Measurements from ENCODE around the gene HNRNPH1.
"Not testable (repeated sequence)": the region's sequence is repeated elsewhere in the genome, so short reads cannot be mapped to it uniquely, and the experiment has no call there.

HNRNPH1 gene, protein sequence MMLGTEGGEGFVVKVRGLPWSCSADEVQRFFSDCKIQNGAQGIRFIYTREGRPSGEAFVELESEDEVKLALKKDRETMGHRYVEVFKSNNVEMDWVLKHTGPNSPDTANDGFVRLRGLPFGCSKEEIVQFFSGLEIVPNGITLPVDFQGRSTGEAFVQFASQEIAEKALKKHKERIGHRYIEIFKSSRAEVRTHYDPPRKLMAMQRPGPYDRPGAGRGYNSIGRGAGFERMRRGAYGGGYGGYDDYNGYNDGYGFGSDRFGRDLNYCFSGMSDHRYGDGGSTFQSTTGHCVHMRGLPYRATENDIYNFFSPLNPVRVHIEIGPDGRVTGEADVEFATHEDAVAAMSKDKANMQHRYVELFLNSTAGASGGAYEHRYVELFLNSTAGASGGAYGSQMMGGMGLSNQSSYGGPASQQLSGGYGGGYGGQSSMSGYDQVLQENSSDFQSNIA

DNA sequence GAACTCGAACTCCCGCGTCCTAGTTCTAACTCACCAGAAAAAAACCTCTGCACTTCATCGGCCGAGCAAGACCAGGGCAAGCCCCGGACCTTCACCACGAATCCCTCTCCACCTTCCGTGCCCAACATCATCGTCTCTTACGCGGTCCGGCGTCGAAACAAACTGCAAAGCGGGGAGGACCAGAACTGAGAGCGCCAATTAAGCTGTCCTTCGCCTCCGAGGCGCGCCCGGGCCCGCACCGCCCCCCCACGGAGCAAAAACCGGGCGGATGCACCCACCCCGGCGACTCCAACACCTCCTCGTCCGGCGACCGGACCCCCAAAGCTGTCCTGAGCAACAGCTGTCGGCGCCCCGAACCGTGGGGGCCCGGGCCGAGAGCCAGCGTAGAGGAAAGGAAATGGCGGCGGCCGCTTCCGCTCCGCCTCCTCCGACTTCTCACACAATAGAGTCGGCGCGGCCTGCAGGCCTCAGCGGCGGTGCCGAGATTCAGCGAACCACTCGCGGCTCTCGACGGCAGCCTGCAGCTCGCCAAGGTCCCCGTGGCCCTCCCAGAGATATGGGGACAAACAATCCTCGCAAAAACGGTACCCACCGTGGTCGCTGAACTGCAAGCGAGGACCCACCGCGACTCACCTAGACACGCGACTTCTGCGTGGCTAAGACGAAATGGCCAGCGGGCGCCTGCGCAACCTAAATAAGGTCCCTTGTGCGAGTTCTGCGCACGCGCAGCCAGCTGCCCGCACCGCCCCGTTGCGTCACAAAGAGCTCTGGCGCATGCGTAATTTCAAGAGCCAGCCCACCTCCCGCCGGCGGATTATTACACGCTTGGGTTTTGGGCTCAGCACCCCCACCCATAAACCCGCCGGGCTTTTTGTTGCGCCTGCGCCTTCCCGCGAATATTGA lies at the start of gene HNRNPH1:
Gene HNRNPH1, minus strand, starts transcription at position 669 of the 903 bp plus-strand sequence. Its CDS starts 538 bp downstream, at position 131.
- DNase-seq (ENCODE audit: insufficient read length, low spot score) (peak; percentile 94), FAIRE-seq (peak; percentile 93)

DNA sequence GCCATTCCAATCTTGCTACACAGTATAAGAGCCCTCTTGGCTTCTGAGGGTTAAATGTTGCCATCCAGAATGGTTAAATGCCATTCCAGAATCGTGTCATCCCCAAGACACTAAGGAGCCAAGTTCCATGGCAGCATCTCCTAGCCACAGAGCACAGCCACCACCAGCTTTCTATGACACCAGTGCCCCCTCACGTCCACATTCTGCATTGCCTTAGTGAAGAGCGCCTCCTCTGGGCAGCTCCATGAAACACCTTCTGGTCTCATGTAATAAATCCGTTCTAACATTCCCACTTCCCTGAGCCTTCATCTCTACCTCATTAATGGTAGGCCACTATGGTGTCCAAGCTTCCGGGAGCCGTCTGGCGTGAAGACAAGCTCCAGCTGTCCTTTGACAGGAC lies 44.9 kb upstream of the HNRNPH1 start:
- FAIRE-seq (no peak), DNase-seq (ENCODE audit: insufficient read length, low spot score) (no peak)

DNA sequence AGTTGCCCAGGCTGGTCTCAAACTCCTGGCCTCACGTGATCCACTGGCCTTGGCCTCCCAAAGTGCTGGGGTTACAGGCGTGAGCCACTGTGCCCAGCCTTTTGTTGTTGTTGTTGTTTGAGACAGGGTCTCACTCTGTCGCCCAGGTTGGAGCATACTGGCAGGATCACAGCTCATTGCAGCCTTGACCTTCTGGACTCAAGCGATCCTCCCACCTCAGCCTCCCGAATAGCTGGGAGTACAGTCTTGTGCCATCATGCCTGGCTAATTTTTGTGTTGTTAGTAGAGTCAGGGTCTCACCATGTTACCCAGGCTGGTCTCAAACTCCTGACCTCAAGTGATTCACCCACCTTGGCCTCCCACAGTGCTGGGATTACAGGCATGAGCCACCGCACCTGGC lies 38.2 kb upstream of the HNRNPH1 start:
- FAIRE-seq; DNase-seq (ENCODE audit: insufficient read length, low spot score): not testable (repeated sequence)

DNA sequence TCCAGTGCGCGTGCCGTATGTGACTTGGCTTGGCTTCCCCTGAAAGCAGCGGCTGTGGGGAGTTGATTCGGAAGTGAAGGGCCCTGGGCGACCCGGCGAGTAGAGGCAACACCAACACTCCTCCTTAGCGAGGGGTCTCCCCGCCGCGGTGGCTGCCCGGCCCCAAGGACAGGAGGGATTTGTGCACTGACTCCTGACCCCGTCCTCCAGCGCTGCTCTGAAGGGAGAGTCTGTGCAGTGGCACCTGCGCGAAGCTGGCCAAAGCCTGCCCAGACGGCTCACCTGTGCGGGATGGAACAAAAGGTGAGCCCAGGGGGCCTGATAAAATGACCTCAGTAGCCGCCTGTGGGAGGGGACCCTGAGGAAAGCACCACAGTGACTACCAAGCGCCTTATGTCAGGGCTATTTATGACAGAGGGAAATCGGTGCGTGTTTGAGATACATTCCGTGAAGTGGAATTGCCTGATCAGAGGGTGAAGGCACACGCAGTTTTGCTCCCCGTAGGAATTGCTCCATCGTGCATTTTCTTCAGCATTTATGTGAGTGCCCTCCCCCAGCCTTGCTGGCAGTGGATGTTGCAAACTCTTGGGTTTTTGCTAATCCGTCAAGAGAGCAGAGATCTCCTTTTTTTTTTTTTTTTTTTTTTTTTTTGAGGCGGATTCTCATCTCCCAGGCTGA lies 34.8 kb upstream of the HNRNPH1 start:
- DNase-seq (ENCODE audit: insufficient read length, low spot score); FAIRE-seq: not testable (repeated sequence)

DNA sequence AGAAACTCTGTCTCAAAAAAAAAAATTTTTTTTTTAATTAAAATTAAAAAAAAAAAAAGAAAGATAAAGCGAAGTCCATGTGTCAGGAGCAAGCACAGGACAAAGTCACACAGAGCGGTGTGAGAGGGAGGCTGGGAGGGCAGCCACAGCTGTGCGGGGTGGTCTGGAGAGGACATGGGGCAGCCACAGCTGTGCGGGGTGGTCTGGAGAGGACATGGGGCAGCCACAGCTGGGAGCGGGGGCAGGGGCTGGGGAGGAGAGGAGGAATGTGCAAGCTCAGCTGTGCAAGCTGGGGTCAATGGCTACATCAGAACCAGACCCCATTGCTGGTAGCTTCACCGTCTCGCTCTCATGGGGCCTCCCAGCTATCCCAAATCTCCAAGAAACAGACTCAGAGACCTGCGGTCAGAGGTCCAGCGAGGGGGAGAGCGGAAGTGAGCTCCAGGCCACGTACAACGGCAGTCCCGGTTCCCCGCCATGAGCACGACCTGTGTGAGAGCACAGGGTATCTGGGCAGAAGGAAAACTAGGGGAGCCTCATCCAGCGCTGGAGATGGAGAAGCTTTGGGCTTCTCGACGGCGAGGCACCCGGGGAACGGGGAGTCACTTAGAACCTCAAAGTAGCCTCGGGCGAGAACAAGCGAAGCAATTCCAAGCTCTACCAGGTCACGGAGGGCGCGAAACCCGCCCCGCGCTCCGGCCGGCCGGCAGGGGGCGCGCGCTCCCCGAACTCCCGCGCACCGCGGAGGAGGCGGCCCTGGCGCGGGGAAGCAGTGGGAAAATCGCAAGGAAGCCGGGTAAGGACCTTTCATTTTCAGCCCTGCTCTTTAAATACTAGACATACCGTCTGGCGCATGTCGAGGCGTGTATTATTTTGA lies 34.1 kb upstream of the HNRNPH1 start:
- not testable (repeated sequence) for DNase-seq (ENCODE audit: insufficient read length, low spot score)
- FAIRE-seq: peak; percentile 93

DNA sequence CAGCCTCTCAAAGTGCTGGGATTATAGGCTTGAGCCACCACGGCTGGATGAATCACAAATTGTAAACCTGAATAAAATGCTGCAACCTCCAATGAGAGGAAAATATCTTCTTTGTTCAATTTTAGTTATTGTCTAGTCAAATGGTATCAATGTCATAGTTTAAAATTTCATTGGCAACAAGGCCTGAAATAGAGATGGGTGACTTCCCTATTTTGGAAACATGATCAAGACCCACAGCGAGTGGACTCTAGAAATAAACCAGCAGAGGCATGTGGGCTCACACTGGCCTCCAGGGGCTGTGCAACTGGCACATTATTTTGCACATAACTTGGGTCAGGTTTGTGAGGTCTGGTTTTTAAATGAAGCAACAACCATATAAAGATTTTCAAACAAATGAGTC lies 29.7 kb upstream of the HNRNPH1 start:
- not testable (repeated sequence) for DNase-seq (ENCODE audit: insufficient read length, low spot score); FAIRE-seq

DNA sequence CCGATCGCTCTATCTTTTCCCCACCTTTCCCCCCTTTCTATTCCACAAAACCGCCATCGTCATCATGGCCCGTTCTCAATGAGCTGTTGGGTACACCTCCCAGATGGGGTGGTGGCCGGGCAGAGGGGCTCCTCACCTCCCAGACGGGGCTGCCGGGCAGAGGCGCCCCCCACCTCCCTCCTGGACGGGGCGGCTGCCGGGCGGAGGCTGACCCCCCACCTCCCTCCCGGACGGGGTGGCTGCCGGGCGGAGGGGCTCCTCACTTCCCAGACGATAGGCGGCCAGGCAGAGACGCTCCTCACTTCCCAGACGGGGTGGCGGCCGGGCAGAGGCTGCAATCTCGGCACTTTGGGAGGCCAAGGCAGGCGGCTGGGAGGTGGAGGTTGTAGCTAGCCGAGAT lies 26.8 kb upstream of the HNRNPH1 start:
- DNase-seq (ENCODE audit: insufficient read length, low spot score); FAIRE-seq: not testable (repeated sequence)

DNA sequence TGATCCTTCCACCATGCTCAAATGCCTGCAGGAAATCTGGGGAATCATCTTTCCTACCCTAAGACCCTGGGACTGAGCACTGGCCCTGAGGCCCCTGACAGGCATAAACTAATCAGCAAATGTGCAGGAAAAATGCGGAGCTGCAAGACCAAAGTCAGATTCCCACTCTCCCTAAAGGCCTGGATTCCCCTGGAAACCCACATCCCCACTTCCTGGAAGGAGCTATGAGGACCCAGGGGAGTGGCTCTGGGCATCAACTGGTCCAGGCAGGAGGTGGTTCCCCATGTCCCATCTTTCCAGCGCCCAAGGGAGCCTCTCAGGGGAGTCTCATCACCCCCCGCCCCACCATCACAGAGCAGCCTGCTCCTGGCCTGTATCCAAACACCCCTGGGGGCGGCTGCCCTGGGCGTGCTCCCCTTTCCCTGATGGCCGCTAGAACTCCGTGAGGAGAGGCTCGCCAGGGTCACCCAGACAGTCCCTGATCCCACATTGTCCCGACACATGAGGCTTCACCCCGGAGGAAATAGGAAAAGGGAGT lies 25.8 kb upstream of the HNRNPH1 start:
- not testable (repeated sequence) for FAIRE-seq; DNase-seq (ENCODE audit: insufficient read length, low spot score)

DNA sequence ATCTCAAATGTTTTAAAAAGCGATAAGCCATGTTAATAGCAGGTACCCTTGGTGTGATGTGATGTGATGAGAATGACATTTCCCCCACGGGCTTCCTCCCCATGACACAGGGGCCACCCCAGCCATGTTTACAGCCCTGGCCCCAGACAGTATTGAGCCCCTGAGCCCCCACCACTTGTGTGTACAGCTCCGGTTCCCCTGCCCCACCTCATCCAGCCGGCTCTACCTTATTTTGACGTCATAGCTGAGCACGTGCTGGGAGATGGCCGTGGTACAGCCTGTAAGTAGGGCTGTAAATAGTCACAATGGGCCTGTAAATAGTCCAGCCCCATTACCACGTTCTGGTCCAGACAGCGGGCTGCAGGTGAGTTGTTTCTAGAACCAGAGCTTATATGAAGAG lies 24.9 kb upstream of the HNRNPH1 start:
- FAIRE-seq (no peak), DNase-seq (ENCODE audit: insufficient read length, low spot score) (no peak)

DNA sequence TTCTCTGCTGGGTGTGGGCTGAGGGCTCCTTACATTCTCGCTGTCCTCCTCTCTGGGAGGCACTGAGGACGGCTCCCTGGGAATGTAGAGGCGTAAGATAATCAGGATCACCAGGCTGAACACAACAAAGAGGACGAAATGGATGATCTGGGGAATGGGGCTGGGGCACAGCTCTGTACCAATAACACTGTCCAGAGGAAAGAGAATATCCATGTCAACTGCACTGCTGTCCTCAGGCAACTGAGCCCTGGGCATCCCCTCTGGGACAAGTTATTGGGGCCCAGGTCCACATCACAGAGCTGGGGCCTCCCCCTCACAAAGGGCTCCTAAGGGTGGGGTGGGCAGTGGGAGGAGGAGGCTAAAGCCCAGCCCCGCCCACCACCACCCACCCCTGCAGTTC lies 21.3 kb upstream of the HNRNPH1 start:
- not testable (repeated sequence) for FAIRE-seq

DNA sequence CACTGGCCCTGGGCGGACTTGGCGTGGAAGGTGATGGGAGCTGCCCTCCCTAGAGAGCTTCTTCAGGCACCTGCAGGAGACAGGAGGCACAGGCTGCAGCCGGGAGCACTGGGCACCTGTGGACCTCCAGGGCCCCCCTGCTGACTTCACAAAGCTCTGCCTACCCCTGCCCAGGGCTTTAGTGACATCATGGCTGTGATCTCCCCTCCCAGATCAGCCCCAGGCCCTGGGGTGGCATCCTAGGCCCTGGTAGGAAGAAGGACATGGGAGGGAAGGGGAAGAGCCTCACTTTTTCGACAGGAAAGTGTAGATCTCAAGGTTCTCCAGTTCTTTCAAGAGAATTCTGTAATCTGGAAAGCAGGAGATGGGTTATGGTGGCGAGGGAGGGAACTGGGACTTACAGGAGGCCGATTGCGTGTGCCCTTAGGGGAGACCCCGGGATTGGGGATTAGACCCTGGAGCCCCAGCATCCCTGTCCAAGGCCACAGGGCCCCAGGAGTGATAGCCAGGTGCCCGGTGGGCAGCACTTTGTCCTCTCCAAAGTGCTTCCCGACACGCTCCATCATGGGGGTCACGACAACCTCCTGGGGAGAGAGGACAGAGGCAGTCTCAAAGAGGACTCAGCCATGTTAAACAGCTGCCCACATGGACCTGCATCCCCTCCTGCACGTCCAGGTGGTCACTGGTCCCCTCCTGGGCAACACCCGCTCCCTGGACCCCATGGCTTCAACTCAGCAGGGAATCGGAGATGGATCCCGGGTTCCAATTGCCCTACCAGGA lies 19.9 kb upstream of the HNRNPH1 start:
- not testable (repeated sequence) for DNase-seq (ENCODE audit: insufficient read length, low spot score); FAIRE-seq

More for the DNA sequence above, 21.3 kb upstream of the HNRNPH1 start:
- not testable (repeated sequence) for DNase-seq (ENCODE audit: insufficient read length, low spot score)

DNA sequence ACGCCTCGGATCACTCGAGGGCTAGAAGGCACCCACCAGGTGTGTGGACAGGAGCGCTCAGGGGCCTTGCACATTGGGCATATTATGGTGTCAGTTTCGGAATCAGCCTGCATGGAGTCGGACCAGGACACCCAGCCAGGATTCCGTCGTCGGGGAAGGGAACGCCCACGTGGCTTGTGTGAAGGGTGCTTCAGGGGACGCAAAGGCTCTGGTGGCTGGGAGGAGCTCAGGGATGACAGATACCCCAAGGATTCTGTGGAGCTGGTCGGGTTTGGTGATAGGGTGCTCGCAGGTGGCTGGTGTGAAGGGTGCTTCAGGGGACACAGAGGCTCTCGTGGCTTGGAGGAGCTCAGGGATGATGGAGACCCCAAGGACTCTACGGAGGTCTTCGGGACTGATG lies 19.2 kb upstream of the HNRNPH1 start:
- DNase-seq (ENCODE audit: insufficient read length, low spot score); FAIRE-seq: not testable (repeated sequence)

DNA sequence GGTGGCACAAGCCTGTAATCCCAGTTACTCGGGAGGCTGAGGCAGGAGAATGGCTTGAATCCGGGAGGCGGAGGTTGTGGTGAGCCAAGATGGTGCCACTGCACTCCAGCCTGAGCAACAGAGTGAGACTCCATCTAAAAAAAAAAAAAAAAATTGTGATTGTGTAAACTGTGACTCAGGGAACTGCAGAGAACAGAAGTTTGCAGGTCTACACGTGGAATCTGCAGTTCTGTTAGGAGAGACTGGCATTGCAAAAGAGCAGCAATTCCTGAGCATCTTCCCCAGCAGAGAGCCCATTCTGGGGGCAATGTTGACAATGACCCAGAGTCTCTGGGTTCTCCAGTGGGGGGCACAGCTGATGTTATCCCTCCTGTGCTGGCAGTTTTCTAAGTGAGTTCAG lies 18.3 kb upstream of the HNRNPH1 start:
- not testable (repeated sequence) for DNase-seq (ENCODE audit: insufficient read length, low spot score); FAIRE-seq

DNA sequence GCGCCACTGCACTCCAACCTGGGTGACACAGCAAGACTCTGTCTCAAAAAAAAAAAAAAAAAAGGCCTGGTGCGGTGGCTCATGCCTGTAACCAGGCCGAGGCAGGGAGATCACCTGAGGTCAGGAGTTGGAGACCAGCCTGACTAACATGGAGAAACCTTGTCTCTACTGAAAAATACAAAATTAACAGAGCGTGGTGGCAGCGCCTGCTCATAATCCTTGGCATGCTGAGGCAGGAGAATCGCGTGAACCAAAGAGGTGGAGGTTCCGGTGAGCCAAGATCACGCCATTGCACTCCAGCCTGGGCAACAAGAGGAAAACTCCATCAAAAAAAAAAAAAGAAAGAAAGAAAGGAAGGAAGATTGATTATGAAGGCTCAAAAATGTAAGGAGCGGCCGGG lies 15.8 kb upstream of the HNRNPH1 start:
- DNase-seq (ENCODE audit: insufficient read length, low spot score); FAIRE-seq: not testable (repeated sequence)

DNA sequence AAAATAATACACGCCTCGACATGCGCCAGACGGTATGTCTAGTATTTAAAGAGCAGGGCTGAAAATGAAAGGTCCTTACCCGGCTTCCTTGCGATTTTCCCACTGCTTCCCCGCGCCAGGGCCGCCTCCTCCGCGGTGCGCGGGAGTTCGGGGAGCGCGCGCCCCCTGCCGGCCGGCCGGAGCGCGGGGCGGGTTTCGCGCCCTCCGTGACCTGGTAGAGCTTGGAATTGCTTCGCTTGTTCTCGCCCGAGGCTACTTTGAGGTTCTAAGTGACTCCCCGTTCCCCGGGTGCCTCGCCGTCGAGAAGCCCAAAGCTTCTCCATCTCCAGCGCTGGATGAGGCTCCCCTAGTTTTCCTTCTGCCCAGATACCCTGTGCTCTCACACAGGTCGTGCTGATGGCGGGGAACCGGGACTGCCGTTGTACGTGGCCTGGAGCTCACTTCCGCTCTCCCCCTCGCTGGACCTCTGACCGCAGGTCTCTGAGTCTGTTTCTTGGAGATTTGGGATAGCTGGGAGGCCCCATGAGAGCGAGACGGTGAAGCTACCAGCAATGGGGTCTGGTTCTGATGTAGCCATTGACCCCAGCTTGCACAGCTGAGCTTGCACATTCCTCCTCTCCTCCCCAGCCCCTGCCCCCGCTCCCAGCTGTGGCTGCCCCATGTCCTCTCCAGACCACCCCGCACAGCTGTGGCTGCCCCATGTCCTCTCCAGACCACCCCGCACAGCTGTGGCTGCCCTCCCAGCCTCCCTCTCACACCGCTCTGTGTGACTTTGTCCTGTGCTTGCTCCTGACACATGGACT lies 11.1 kb upstream of the HNRNPH1 start:
- not testable (repeated sequence) for DNase-seq (ENCODE audit: insufficient read length, low spot score)
- peak; percentile 88 for FAIRE-seq

DNA sequence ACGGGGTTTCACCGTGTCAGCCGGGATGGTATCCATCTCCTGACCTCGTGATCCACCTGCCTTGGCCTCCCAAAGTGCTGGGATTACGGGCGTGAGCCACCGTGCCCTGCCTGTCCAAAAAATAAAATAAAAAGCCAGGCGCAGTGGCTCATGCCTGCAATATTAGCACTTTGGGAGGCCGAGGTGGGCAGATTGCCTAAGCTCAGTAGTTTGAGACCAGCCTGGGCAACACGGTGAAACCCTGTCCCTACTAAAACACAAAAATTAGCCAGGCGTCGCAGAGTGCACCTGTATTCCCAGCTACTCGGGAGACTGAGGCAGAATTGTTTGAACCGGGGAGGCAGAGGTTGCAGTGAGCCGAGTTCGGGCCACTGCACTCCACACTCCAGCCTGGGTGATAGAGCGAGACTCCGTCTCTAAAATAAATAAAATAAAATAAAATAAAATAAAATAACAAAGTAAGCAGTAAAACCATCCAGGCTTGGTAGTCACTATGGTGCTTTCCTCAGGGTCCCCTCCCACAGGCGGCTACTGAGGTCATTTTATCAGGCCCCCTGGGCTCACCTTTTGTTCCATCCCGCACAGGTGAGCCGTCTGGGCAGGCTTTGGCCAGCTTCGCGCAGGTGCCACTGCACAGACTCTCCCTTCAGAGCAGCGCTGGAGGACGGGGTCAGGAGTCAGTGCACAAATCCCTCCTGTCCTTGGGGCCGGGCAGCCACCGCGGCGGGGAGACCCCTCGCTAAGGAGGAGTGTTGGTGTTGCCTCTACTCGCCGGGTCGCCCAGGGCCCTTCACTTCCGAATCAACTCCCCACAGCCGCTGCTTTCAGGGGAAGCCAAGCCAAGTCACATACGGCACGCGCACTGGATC lies 10.3 kb upstream of the HNRNPH1 start:
- not testable (repeated sequence) for FAIRE-seq; DNase-seq (ENCODE audit: insufficient read length, low spot score)

DNA sequence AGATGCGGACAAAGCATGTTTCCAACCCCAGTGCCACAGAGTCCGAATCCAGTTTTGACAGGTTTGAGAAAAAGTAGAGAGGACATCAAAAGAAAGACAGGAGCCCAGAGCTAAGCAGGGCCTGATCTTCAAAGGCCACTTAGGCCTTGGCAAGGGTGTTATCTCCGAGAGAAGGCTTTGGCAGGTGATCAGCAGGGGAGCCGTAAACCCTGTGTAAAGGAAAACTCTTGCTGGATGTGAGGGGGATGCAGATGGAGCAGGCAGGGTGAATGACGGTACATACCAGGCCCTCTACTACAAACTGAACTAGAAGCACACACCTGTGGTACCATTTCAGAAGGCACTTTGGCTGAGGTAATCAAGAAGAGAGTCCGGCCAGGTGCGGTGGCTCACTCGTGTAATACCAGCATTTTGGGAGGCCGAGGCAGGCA lies 1.4 kb upstream of the HNRNPH1 start:
- FAIRE-seq (no peak), DNase-seq (ENCODE audit: insufficient read length, low spot score) (no peak)
